H1 (cell line): ENCODE measurements around the gene TEKT1. TPM values are rescaled to one million over a fixed set of nuclear protein-coding genes. Genes with fewer than 3 reads are reported as not detected.
A peak's percentile ranks its signal among the peaks of the same experiment; 100 is the strongest.

Experiments
- CTCF ChIA-PET: fragments of 300-600 bp; sonication (Branson Sonifier 250); formaldehyde crosslinking; loops from one replicate; lab custom pipeline; 2021; ENCODE audit not compliant: partially characterized antibody; lab: Charles Lee
- POLR2A ChIA-PET: fragments of 300-600 bp; sonication (Branson Sonifier 250); formaldehyde crosslinking; loops from one replicate; lab custom pipeline; 2021; ENCODE audit warnings: inconsistent platforms; ENCODE audit not compliant: partially characterized antibody; lab: Charles Lee
- DNase-seq, 2 experiments: peaks; one replicate each; pipeline versions ENCODE4 v3.0.0 to v3.0.0-alpha.2; 2010 to 2022; ENCODE audit warnings: low spot score in 2 of 2, low read depth in 1 of 2, mixed read lengths in 1 of 2
- FAIRE-seq: peaks from 2 replicates; lab custom pipeline; 2011; peaks lifted over from hg19 to GRCh38; lab: Jason Lieb, UNC
- H2AFZ ChIP-seq: 2 replicates; pipeline ENCODE4 v1.8.1; 2012; ENCODE audit warnings: low read length, inconsistent platforms
- H2AK5ac ChIP-seq: 2 replicates; pipeline ENCODE4 v1.6.1; 2013; ENCODE audit warnings: low read depth, low read length
- H2BK120ac ChIP-seq: replicated peaks from 2 replicates; pipeline ENCODE3; 2013; ENCODE audit warnings: low read depth, low read length, inconsistent platforms
- H2BK12ac ChIP-seq: 2 replicates; pipeline ENCODE4 v1.6.1; 2013; ENCODE audit warnings: low read depth, low read length
- H2BK15ac ChIP-seq: 2 replicates; pipeline ENCODE4 v1.6.1; 2013; ENCODE audit warnings: low read length
- H2BK20ac ChIP-seq: 2 replicates; pipeline ENCODE4 v1.6.1; 2013; ENCODE audit warnings: low read length
- H2BK5ac ChIP-seq: 2 replicates; pipeline ENCODE4 v1.6.1; 2013; ENCODE audit warnings: low read depth, low read length
- H3K14ac ChIP-seq: 2 replicates; pipeline ENCODE4 v1.6.1; 2013; ENCODE audit warnings: inconsistent platforms; ENCODE audit not compliant: insufficient read length
- H3K18ac ChIP-seq: 2 replicates; pipeline ENCODE4 v1.6.1; 2013; ENCODE audit warnings: low read length; ENCODE audit errors: extremely low read depth
- H3K23ac ChIP-seq: 2 replicates; pipeline ENCODE4 v1.6.1; 2013; ENCODE audit warnings: inconsistent platforms; ENCODE audit not compliant: insufficient read length
- H3K23me2 ChIP-seq: 2 replicates; pipeline ENCODE4 v1.6.1; 2013; ENCODE audit warnings: low read depth, low read length
- H3K27ac ChIP-seq: 2 replicates; pipeline ENCODE4 v1.6.1; 2011; ENCODE audit warnings: low read depth, low read length, inconsistent platforms
- H3K27me3 ChIP-seq, 4 experiments: replicated peaks in 1 of 4; 1 replicate in 1 of 4; 2 replicates in 3 of 4; pipeline versions ENCODE4 v1.6.1 to v1.8.1; 2011 to 2013; ENCODE audit warnings: low read length in 3 of 4, mild to moderate bottlenecking in 3 of 4, inconsistent platforms in 2 of 4, mixed read lengths in 2 of 4, moderate library complexity in 1 of 4; ENCODE audit not compliant: control insufficient read depth in 3 of 4, insufficient read depth in 3 of 4; ENCODE audit errors: extremely low read depth in 1 of 4
- H3K36me3 ChIP-seq, 4 experiments: 2 replicates each; pipeline versions ENCODE4 v1.6.1 to v1.8.1; 2011 to 2013; ENCODE audit warnings: mild to moderate bottlenecking in 4 of 4, low read length in 3 of 4, moderate library complexity in 2 of 4, control low read depth in 1 of 4, inconsistent platforms in 1 of 4; ENCODE audit not compliant: insufficient read depth in 4 of 4, control insufficient read depth in 2 of 4
- H3K4ac ChIP-seq: replicated peaks from 2 replicates; pipeline ENCODE3; 2013; ENCODE audit warnings: low read length, low read depth, mixed read lengths, inconsistent platforms; ENCODE audit not compliant: insufficient read length
- H3K4me1 ChIP-seq, 4 experiments: replicated peaks in 1 of 4; 1 replicate in 1 of 4; 2 replicates in 3 of 4; pipeline versions ENCODE4 v1.6.1 to v1.8.1; 2011 to 2013; ENCODE audit warnings: low read length in 3 of 4, inconsistent platforms in 2 of 4, mixed read lengths in 1 of 4; ENCODE audit not compliant: insufficient read depth in 4 of 4, control insufficient read depth in 3 of 4
- H3K4me2 ChIP-seq, 2 experiments: 2 replicates each; pipeline versions ENCODE4 v1.6.1 to v1.8.1; 2011 to 2013; ENCODE audit warnings: low read depth in 2 of 2, low read length in 2 of 2, control low read depth in 1 of 2, inconsistent platforms in 1 of 2, mild to moderate bottlenecking in 1 of 2; ENCODE audit not compliant: insufficient read depth in 1 of 2
- H3K4me3 ChIP-seq, 4 experiments: fragments of 200-600, 300-600 bp in 1 of 4; sonication (generic), shearing (Covaris generic), sonication (Bioruptor Twin) in 1 of 4; 2 replicates each; pipeline versions ENCODE4 v1.5.1 to v1.8.1; 2011 to 2016; ENCODE audit warnings: low read length in 4 of 4, low read depth in 3 of 4, control low read depth in 2 of 4, inconsistent platforms in 2 of 4, mild to moderate bottlenecking in 2 of 4, mixed read lengths in 1 of 4, moderate library complexity in 1 of 4; ENCODE audit not compliant: insufficient read depth in 2 of 4; ENCODE audit errors: extremely low read depth in 1 of 4
- H3K56ac ChIP-seq: replicated peaks from 2 replicates; pipeline ENCODE3; 2013; ENCODE audit warnings: low read depth, mild to moderate bottlenecking, mixed read lengths, low read length, inconsistent platforms; ENCODE audit not compliant: insufficient read length
- H3K79me1 ChIP-seq: 2 replicates; pipeline ENCODE4 v1.6.1; 2013; ENCODE audit warnings: low read depth, low read length, control low read depth
- H3K79me2 ChIP-seq, 2 experiments: 2 replicates each; pipeline versions ENCODE4 v1.6.1 to v1.8.1; 2012 to 2013; ENCODE audit warnings: low read length in 2 of 2, mild to moderate bottlenecking in 2 of 2, inconsistent platforms in 1 of 2; ENCODE audit not compliant: insufficient read depth in 2 of 2, control insufficient read depth in 1 of 2
- H3K9ac ChIP-seq, 4 experiments: replicated peaks in 1 of 4; 1 replicate in 1 of 4; 2 replicates in 3 of 4; pipeline versions ENCODE4 v1.6.1 to v1.8.1; 2011 to 2013; ENCODE audit warnings: low read depth in 3 of 4, low read length in 3 of 4, control low read depth in 2 of 4, mild to moderate bottlenecking in 2 of 4, moderate library complexity in 2 of 4, inconsistent platforms in 1 of 4; ENCODE audit errors: extremely low read depth in 1 of 4
- H3K9me3 ChIP-seq, 2 experiments: 2 replicates each; pipeline versions ENCODE4 v1.6.1 to v1.8.1; 2012 to 2013; ENCODE audit warnings: mild to moderate bottlenecking in 2 of 2, moderate library complexity in 2 of 2, control low read depth in 1 of 2, inconsistent platforms in 1 of 2, low read depth in 1 of 2, low read length in 1 of 2, mixed read lengths in 1 of 2; ENCODE audit not compliant: insufficient read depth in 2 of 2
- H4K20me1 ChIP-seq, 2 experiments: replicated peaks in 1 of 2; 2 replicates each; pipeline versions ENCODE3 to v1.8.1; 2011 to 2013; ENCODE audit warnings: inconsistent platforms in 2 of 2, low read length in 2 of 2, mild to moderate bottlenecking in 1 of 2; ENCODE audit not compliant: insufficient read depth in 2 of 2, control insufficient read depth in 1 of 2
- H4K5ac ChIP-seq: 2 replicates; pipeline ENCODE4 v1.6.1; 2013; ENCODE audit warnings: low read length, low read depth, mixed read lengths, inconsistent platforms; ENCODE audit not compliant: insufficient read length
- H4K8ac ChIP-seq: 2 replicates; pipeline ENCODE4 v1.8.0; 2013; ENCODE audit warnings: mild to moderate bottlenecking, moderate library complexity, low read length, inconsistent platforms; ENCODE audit not compliant: insufficient read depth; ENCODE audit errors: extremely low read depth
- H4K91ac ChIP-seq: replicated peaks from 2 replicates; pipeline ENCODE3; 2013; ENCODE audit warnings: low read length, mixed read lengths, inconsistent platforms; ENCODE audit not compliant: insufficient read length
- BACH1 ChIP-seq: IDR thresholded peaks from 2 replicates; pipeline ENCODE4 v1.6.1; 2012; ENCODE audit warnings: low read length, improper control_type of control experiment
- JUN ChIP-seq: IDR thresholded peaks from 2 replicates; pipeline ENCODE4 v1.6.1; 2011; ENCODE audit warnings: low read depth, mild to moderate bottlenecking, improper control_type of control experiment, low read length
- PHF8 ChIP-seq: fragments of 200-600 bp; sonication (generic); conservative IDR thresholded peaks from 2 replicates; pipeline ENCODE4 v1.7.1; 2012; ENCODE audit warnings: low read depth, mild to moderate bottlenecking, inconsistent platforms, low read length, moderate library complexity
- RFX5 ChIP-seq: IDR thresholded peaks from 2 replicates; pipeline ENCODE4 v1.6.1; 2011; ENCODE audit warnings: low read depth, low read length, improper control_type of control experiment, borderline replicate concordance
- SIN3A ChIP-seq, 2 experiments: IDR thresholded peaks in 1 of 2; conservative IDR thresholded peaks in 1 of 2; 2 replicates each; pipeline ENCODE4 v1.6.1; 2011 to 2012; ENCODE audit warnings: low read length in 2 of 2, improper control_type of control experiment in 1 of 2, low read depth in 1 of 2, mild to moderate bottlenecking in 1 of 2
- TCF12 ChIP-seq: IDR thresholded peaks from 2 replicates; pipeline ENCODE4 v1.6.1; 2011; ENCODE audit warnings: low read depth, mild to moderate bottlenecking, low read length
- ZNF274 ChIP-seq: IDR thresholded peaks from 2 replicates; pipeline ENCODE4 v1.7.0; 2012; ENCODE audit warnings: low read length, borderline replicate concordance; ENCODE audit errors: extremely low read depth
- WGBS, 2 experiments: shearing (Covaris generic) in 1 of 2; methylation state at CpG; one replicate each; pipeline versions ENCODE4 v1.1.6 to v1.1.7; 2013 to 2015; ENCODE audit warnings: low lambda C conversion rate in 2 of 2, mixed read lengths in 2 of 2, inconsistent platforms in 1 of 2, low coverage in 1 of 2, missing lambda C conversion rate in 1 of 2; ENCODE audit not compliant: insufficient replicate concordance in 2 of 2, insufficient coverage in 1 of 2, insufficient read length in 1 of 2; ENCODE audit errors: extremely low coverage in 1 of 2, missing lambda C conversion rate in 1 of 2; 5-methylcytosine and 5-hydroxymethylcytosine counted together
- polyA plus RNA-seq, 7 experiments: library from polyadenylated mRNA; depleted of rRNA in 3 of 7; stranded (reverse) in 5 of 7; unstranded in 2 of 7; fragments of >200 nt in 5 of 7; fragments of 200-250 nt in 2 of 7; gene quantifications; 1 replicate in 5 of 7; 2 replicates in 1 of 7; 4 replicates in 1 of 7; pipeline versions ENCODE4 v1.2.1 to v1.2.3, GENCODE V29; 2011 to 2013; ENCODE audit warnings: missing spikeins in 2 of 7, mixed read lengths in 2 of 7
- total RNA-seq: library from RNA; stranded (reverse); fragmentation: NEBNext Ultra II Directional; extraction: Animal tissue kit (Norgen Biotek cat#: 25700); gene quantifications from 2 replicates; pipeline ENCODE4 v1.2.1, GENCODE V29; 2021

TEKT1 gene
- total and polyA plus RNA-seq, 2 of the 8 experiments (the other 6 are each of a cell fraction or from before 2014, with no cell fraction given): not detected

DNA sequence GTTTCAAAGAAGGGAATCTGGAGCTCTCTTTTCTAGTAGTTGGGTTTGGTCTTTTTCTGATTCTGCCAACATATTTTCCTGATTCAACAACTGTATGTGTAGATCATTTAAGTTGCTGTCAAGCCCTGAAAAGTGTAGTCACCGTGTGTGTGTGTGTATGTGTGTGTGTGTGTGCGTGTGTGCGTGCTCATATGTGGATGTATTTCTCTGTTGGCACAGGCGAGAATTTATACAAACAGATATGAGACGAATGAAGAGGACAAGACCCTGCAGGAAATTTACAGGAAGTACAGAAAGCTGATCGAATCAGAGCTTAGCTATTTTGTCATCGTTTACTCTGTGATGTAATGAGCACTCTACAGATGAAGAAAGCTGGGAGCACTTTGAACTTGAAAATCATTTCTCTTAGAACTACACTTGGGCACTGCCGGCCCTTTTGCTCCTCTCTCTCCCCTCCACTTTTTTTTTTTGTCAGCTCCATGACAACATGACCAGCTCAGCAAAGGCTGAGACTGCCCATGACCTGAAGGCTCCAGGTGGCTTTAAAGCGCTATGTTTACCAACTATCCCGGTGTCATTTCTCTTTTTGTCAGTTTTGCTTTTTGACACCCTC lies 44.3 kb downstream of the TEKT1 start:
- no peak for FAIRE-seq
- no peak overlapping the region for H4K5ac ChIP-seq
- ChIA-PET POLR2A (interaction anchor here (0.6 kb wide), 1 partner anchor 11 kb away, joined by 3 read pairs; no protein-coding TSS in a partner anchor), CTCF (interaction anchor here (0.6 to 1.9 kb wide), 6 partner anchors 53 to 127 kb away, joined by 3 to 12 read pairs (median 3); no protein-coding TSS in a partner anchor)
- H4K20me1 ChIP-seq: no peaks in the 10 kb centered on the region
- WGBS, 2 experiments: 72% methylated on average over 10 of the region's 10 CpGs; no CpG with 5 or more reads in 1 of the 2 experiments
- H3K56ac ChIP-seq: no peak overlapping the region
- H2AFZ ChIP-seq: 0 out of 2 replicates have a peak overlapping the region, but pooled peaks have one; percentile 39
- H3K9me3 ChIP-seq: no peaks in the 10 kb centered on the region
- no peak overlapping the region for H3K4ac ChIP-seq
- no peak overlapping the region for H3K4me3 ChIP-seq
- no peak for DNase-seq
- H3K4me1 ChIP-seq: no peaks in the 10 kb centered on the region
- no peak overlapping the region for H2BK15ac ChIP-seq
- no peaks in the 10 kb centered on the region for H3K79me2 ChIP-seq
- no peak overlapping the region for H3K18ac ChIP-seq
- H4K91ac ChIP-seq: no peak overlapping the region
- no peak overlapping the region for H2BK12ac ChIP-seq
- H3K27ac ChIP-seq: no peak overlapping the region
- no peaks in the 10 kb centered on the region for H3K36me3 ChIP-seq
- no peak overlapping the region for H3K4me2 ChIP-seq
- H3K27me3 ChIP-seq: no peaks in the 10 kb centered on the region
- no peak overlapping the region for H2BK20ac ChIP-seq
- no peak overlapping the region for H3K9ac ChIP-seq
- H3K23ac ChIP-seq: no peak overlapping the region
- no peak overlapping the region for H2BK5ac ChIP-seq
- H3K23me2 ChIP-seq: no peaks in the 10 kb centered on the region
- no peaks in the 10 kb centered on the region for H3K79me1 ChIP-seq
- H3K14ac ChIP-seq: no peak overlapping the region
- no peak overlapping the region for H2AK5ac ChIP-seq
- H2BK120ac ChIP-seq: no peak overlapping the region
- H4K8ac ChIP-seq: no peak overlapping the region
- TF ChIP-seq ZNF274 (no peak), BACH1 (no peak), RFX5 (no peak), TCF12 (no peak), PHF8 (no peak), SIN3A (conservative IDR thresholded peaks at IDR 0.05 in 1 of 2, IDR thresholded peaks at IDR 0.05 in 1 of 2; ENCODE audit: low read depth in 1 of 2, low read length in 2 of 2) (no peak), JUN (no peak)
